Activated T-helper 1 cell treated with anti-CD3 and anti-CD28 coated beads, Interleukin-2, amount 50 U/mL, for 16 hours (primary cell): ENCODE results near the gene FICD.

ENCODE experiments used
- DNase-seq, 2 donors: peaks; one replicate each; pipeline ENCODE4 v3.0.0-alpha.2; 2020; ENCODE audit warnings: low read depth in 1 of 2, low spot score in 1 of 2

FICD gene

GRCh38 chr12:108565146-108565545, 50.1 kb downstream of the FICD start:
- no peak for DNase-seq

- DNase-seq = peak; percentile 44 to 50
Observed at GRCh38 chr12:108565976-108566375, 50.9 kb downstream of the FICD start.

- no peak for DNase-seq
Observed at GRCh38 chr12:108566452-108566851, 51.4 kb downstream of the FICD start.

- DNase-seq = no peak
Observed at GRCh38 chr12:108567406-108568337, 52.6 kb downstream of the FICD start.

GRCh38 chr12:108568338-108569154, 53.5 kb downstream of the FICD start:
- DNase-seq = peak in 1 of 2 donors; percentile 42
